HG03175 (cell line): ENCODE measurements around the gene OR10R2.

Experiments used
- ATAC-seq: cut with Tn5 transposase; IDR thresholded peaks from one replicate; pipeline ENCODE4 v1.9.1; 2021; ENCODE audit warnings: mild to moderate bottlenecking, moderate library complexity; ENCODE audit not compliant: unreplicated experiment

The OR10R2 gene

GRCh38 chr1:158521666-158522058, 49.6 kb downstream of the OR10R2 start:
- ATAC-seq = no peak

GRCh38 chr1:158527190-158527815, 55.3 kb downstream of the OR10R2 start:
- no peak for ATAC-seq
